IPS-NIHi11 (cell line): ENCODE results near the gene PNKD.

Experiments
- DNase-seq: peaks from one replicate; pipeline ENCODE4 v3.0.0; 2012; ENCODE audit warnings: mixed read lengths, low spot score

The PNKD gene

GRCh38 chr2:218269900-218270720 is at the start of gene PNKD, which contains the start of gene AAMP:
TSS of gene PNKD (plus strand) at chr2:218270519. CDS start at chr2:218270536, 17 bp downstream.
TSS of gene AAMP (minus strand) at chr2:218270137. CDS start at chr2:218270086, 51 bp downstream.
- DNase-seq: peak; percentile 97

- no peak for DNase-seq
Measured at GRCh38 chr2:218221000-218221399, 49.3 kb upstream of the PNKD start.

- no peak for DNase-seq
Measured at GRCh38 chr2:218223046-218223445, 47.3 kb upstream of the PNKD start.

- DNase-seq: no peak
Measured at GRCh38 chr2:218224186-218224585, 46.1 kb upstream of the PNKD start.

- DNase-seq: no peak
Measured at GRCh38 chr2:218226903-218227302, 43.4 kb upstream of the PNKD start.

- no peak for DNase-seq
Measured at GRCh38 chr2:218228366-218229090, 41.8 kb upstream of the PNKD start.

- DNase-seq: no peak
Measured at GRCh38 chr2:218229239-218229638, 41.1 kb upstream of the PNKD start.

- DNase-seq: no peak
Measured at GRCh38 chr2:218229851-218230250, 40.5 kb upstream of the PNKD start.

GRCh38 chr2:218230882-218231281 is 39.4 kb upstream of the PNKD start:
- DNase-seq: peak; percentile 34

- no peak for DNase-seq
Measured at GRCh38 chr2:218233543-218233942, 36.8 kb upstream of the PNKD start.

GRCh38 chr2:218234521-218234920 is 35.8 kb upstream of the PNKD start:
- no peak for DNase-seq

GRCh38 chr2:218235017-218235416 is 35.3 kb upstream of the PNKD start:
- no peak for DNase-seq

GRCh38 chr2:218236829-218237228 is 33.5 kb upstream of the PNKD start:
- DNase-seq: no peak

- no peak for DNase-seq
Measured at GRCh38 chr2:218238887-218239286, 31.4 kb upstream of the PNKD start.

GRCh38 chr2:218244204-218244603 is 26.1 kb upstream of the PNKD start:
- DNase-seq: no peak

- DNase-seq: no peak
Measured at GRCh38 chr2:218244665-218245064, 25.7 kb upstream of the PNKD start.

- no peak for DNase-seq
Measured at GRCh38 chr2:218245214-218245613, 25.1 kb upstream of the PNKD start.

- DNase-seq: no peak
Measured at GRCh38 chr2:218249691-218250090, 20.6 kb upstream of the PNKD start.

- no peak for DNase-seq
Measured at GRCh38 chr2:218252509-218253231, 17.6 kb upstream of the PNKD start.

GRCh38 chr2:218253232-218253625 is 17.1 kb upstream of the PNKD start:
- DNase-seq: no peak

- DNase-seq: no peak
Measured at GRCh38 chr2:218255446-218255845, 14.9 kb upstream of the PNKD start.

GRCh38 chr2:218256612-218257350 is 13.5 kb upstream of the PNKD start:
- DNase-seq: no peak
